ENCODE measurements around the gene FHOD3.
"Not testable (repeated sequence)": the region's sequence is repeated elsewhere in the genome, so short reads cannot be mapped to it uniquely, and the experiment has no call there.

Gene FHOD3

GRCh38 chr18:36350839-36351469 is 53.4 kb downstream of the FHOD3 start:
- Histone ChIP-seq H3K4me3 (ENCODE audit: low read depth, low read length) (no peak overlapping the region), H3K9ac (ENCODE audit: low read depth, low read length) (no peak overlapping the region), H3K4me1 (ENCODE audit: control insufficient read depth, insufficient read depth, low read length) (peaks cover 19% of the 10 kb centered on the region), H3K36me3 (ENCODE audit: control insufficient read depth, insufficient read depth, low read length) (no peaks in the 10 kb centered on the region), H3K9me3 (ENCODE audit: control insufficient read depth, insufficient read depth, low read length) (no peaks in the 10 kb centered on the region), H3K27ac (ENCODE audit: low read depth, low read length) (peak overlapping the region; percentile 21), H3K27me3 (ENCODE audit: control insufficient read depth, insufficient read depth, low read length) (no peaks in the 10 kb centered on the region)

- no peaks in the 10 kb centered on the region for H3K9me3 ChIP-seq (ENCODE audit: control insufficient read depth, insufficient read depth, low read length)
- no peaks in the 10 kb centered on the region for H3K27me3 ChIP-seq (ENCODE audit: control insufficient read depth, insufficient read depth, low read length)
- H3K27ac ChIP-seq (ENCODE audit: low read depth, low read length): no peak overlapping the region
- H3K4me1 ChIP-seq (ENCODE audit: control insufficient read depth, insufficient read depth, low read length): peaks cover 19% of the 10 kb centered on the region
- H3K36me3 ChIP-seq (ENCODE audit: control insufficient read depth, insufficient read depth, low read length): no peaks in the 10 kb centered on the region
- H3K4me3 ChIP-seq (ENCODE audit: low read depth, low read length): no peak overlapping the region
- no peak overlapping the region for H3K9ac ChIP-seq (ENCODE audit: low read depth, low read length)
Measured at GRCh38 chr18:36352384-36352783, 54.9 kb downstream of the FHOD3 start.

GRCh38 chr18:36354989-36355388 is 57.5 kb downstream of the FHOD3 start:
- Histone ChIP-seq H3K4me3 (ENCODE audit: low read depth, low read length) (no peak overlapping the region), H3K27me3 (ENCODE audit: control insufficient read depth, insufficient read depth, low read length) (no peaks in the 10 kb centered on the region), H3K4me1 (ENCODE audit: control insufficient read depth, insufficient read depth, low read length) (peaks cover 19% of the 10 kb centered on the region), H3K9me3 (ENCODE audit: control insufficient read depth, insufficient read depth, low read length) (no peaks in the 10 kb centered on the region), H3K27ac (ENCODE audit: low read depth, low read length) (no peak overlapping the region), H3K9ac (ENCODE audit: low read depth, low read length) (no peak overlapping the region), H3K36me3 (ENCODE audit: control insufficient read depth, insufficient read depth, low read length) (no peaks in the 10 kb centered on the region)

DNA sequence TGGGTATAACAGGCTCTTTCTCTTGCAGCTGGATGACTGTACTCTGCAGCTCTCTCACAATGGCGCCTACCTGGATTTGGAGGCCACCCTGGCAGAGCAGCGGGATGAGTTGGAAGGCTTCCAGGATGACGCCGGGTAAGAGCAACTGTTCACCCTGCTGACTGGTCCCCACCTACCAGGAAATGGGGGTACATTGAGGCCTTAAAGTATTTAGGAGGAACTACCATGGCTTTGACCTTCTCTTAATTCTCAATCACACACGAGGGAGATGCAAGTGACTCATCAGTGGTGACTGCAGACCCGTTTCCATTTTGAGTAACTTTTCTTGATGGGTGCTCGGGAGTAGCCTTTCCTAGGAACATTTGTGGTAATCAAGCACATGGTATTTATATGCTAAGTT is 58.0 kb downstream of the FHOD3 start:
- peaks cover 14% of the 10 kb centered on the region for H3K4me1 ChIP-seq (ENCODE audit: control insufficient read depth, insufficient read depth, low read length)
- no peak overlapping the region for H3K4me3 ChIP-seq (ENCODE audit: low read depth, low read length)
- no peaks in the 10 kb centered on the region for H3K27me3 ChIP-seq (ENCODE audit: control insufficient read depth, insufficient read depth, low read length)
- H3K9me3 ChIP-seq (ENCODE audit: control insufficient read depth, insufficient read depth, low read length): no peaks in the 10 kb centered on the region
- no peak overlapping the region for H3K9ac ChIP-seq (ENCODE audit: low read depth, low read length)
- H3K36me3 ChIP-seq (ENCODE audit: control insufficient read depth, insufficient read depth, low read length): no peaks in the 10 kb centered on the region
- H3K27ac ChIP-seq (ENCODE audit: low read depth, low read length): no peak overlapping the region

GRCh38 chr18:36356741-36357140 is 59.2 kb downstream of the FHOD3 start:
- not testable (repeated sequence) for H3K36me3 ChIP-seq (ENCODE audit: control insufficient read depth, insufficient read depth, low read length); H3K4me1 ChIP-seq (ENCODE audit: control insufficient read depth, insufficient read depth, low read length); H3K4me3 ChIP-seq (ENCODE audit: low read depth, low read length); H3K27me3 ChIP-seq (ENCODE audit: control insufficient read depth, insufficient read depth, low read length); H3K27ac ChIP-seq (ENCODE audit: low read depth, low read length); H3K9ac ChIP-seq (ENCODE audit: low read depth, low read length); H3K9me3 ChIP-seq (ENCODE audit: control insufficient read depth, insufficient read depth, low read length)

DNA sequence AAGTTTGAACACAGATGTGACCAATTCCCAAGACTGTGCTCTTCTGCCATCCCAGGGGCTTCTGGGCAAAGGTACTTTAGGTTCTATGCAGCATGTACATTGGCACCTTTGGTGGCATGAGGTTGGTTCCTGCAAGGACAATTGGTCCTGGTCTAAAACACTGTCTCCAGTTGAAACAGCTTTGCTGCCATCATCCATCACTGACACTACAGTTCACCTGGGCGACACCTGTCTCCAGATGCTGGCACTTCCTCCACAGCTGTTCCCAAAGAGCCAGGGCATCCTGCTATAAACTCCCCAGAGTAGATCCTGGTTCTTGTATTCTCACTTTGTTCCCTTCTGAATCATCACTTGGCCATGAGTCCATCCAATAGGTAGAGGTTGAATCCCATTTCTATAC is 60.6 kb downstream of the FHOD3 start:
- H3K36me3 ChIP-seq (ENCODE audit: control insufficient read depth, insufficient read depth, low read length): no peaks in the 10 kb centered on the region
- no peaks in the 10 kb centered on the region for H3K9me3 ChIP-seq (ENCODE audit: control insufficient read depth, insufficient read depth, low read length)
- H3K27ac ChIP-seq (ENCODE audit: low read depth, low read length): no peak overlapping the region
- H3K4me1 ChIP-seq (ENCODE audit: control insufficient read depth, insufficient read depth, low read length): no peaks in the 10 kb centered on the region
- H3K27me3 ChIP-seq (ENCODE audit: control insufficient read depth, insufficient read depth, low read length): no peaks in the 10 kb centered on the region
- H3K9ac ChIP-seq (ENCODE audit: low read depth, low read length): no peak overlapping the region
- no peak overlapping the region for H3K4me3 ChIP-seq (ENCODE audit: low read depth, low read length)

DNA sequence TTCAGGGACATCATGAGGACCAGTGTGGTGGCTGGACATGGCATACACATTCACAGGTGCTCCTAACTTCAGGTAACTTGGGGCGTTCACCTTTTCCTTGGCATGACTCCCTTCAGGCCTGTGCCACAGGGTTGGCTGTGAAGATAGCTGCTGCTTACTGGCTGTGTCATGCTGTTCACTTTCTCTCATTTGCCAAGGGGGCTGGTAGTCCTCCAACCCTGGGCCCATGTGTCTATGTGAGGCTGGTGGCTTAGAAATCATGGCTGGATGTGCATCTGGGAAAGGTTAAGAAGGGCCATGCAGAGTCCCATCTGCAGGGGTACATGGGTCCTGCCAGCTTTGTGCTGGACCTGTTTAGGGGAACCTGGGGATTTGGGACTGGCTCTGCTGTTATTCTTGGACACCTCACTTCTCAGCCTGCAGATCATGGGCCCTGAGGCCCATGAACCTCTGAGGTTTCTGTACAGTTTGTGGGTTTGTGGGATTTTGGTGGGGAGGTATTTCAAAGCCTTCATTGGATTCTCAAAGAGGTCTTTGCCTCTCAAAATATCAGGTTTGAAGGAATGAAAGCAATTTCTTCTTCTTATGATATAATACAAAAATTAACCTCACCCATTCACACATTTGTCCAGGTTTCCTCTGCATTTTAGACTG is 62.9 kb downstream of the FHOD3 start:
- Histone ChIP-seq H3K4me1 (ENCODE audit: control insufficient read depth, insufficient read depth, low read length) (no peaks in the 10 kb centered on the region), H3K27ac (ENCODE audit: low read depth, low read length) (no peak overlapping the region)

GRCh38 chr18:36364911-36365624 is 67.6 kb downstream of the FHOD3 start:
- no peaks in the 10 kb centered on the region for H3K9me3 ChIP-seq (ENCODE audit: control insufficient read depth, insufficient read depth, low read length)
- no peaks in the 10 kb centered on the region for H3K4me1 ChIP-seq (ENCODE audit: control insufficient read depth, insufficient read depth, low read length)
- no peak overlapping the region for H3K4me3 ChIP-seq (ENCODE audit: low read depth, low read length)
- no peak overlapping the region for H3K27ac ChIP-seq (ENCODE audit: low read depth, low read length)
- no peaks in the 10 kb centered on the region for H3K36me3 ChIP-seq (ENCODE audit: control insufficient read depth, insufficient read depth, low read length)
- no peaks in the 10 kb centered on the region for H3K27me3 ChIP-seq (ENCODE audit: control insufficient read depth, insufficient read depth, low read length)
- H3K9ac ChIP-seq (ENCODE audit: low read depth, low read length): no peak overlapping the region

More for the DNA sequence above, 62.9 kb downstream of the FHOD3 start:
- H3K9ac ChIP-seq (ENCODE audit: low read depth, low read length): no peak overlapping the region
- H3K36me3 ChIP-seq (ENCODE audit: control insufficient read depth, insufficient read depth, low read length): no peaks in the 10 kb centered on the region
- no peak overlapping the region for H3K4me3 ChIP-seq (ENCODE audit: low read depth, low read length)
- no peaks in the 10 kb centered on the region for H3K27me3 ChIP-seq (ENCODE audit: control insufficient read depth, insufficient read depth, low read length)
- no peaks in the 10 kb centered on the region for H3K9me3 ChIP-seq (ENCODE audit: control insufficient read depth, insufficient read depth, low read length)

DNA sequence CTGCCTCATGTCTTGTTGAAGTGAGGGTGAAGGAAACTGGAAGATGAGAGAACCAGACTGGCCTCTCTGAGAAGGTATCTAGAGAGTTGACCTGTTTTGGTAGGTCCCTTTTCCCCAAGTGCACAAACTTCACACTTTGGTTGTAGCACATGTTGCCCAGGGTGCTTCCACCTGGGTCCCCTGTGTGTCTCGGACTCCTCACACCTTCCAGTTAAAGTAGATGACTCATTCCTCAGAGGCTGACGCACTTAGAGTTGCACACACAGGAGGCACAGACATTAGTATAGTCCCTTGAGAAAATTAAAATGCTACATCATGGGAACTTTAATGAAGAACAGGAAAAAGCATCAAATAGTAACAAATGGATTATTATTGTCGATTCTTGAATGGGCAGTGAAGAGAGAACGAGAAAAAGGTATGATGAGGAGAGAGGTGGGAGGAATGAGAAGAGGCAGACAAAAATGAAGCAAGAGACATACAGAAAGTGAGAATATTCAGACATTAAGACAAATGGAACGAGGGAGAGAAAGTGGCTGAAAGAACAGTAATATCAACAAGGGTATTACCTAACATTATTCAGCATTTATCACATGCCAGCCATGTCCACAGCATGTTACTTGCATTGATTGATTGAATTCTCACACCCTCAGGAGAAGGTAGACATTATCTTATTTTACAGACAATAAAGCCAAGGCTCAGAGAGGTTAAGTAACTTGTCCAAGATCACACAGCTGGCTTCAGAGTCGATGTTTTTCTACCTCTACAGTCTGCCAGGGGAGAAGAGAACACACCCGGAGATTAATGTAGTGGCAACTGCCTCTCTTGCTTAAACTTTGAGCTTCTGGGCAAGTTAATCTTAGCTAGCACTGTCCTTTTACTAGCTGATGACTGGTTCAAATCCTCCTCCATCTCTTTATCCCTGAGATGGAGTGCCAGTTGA is 68.6 kb downstream of the FHOD3 start:
- Histone ChIP-seq H3K4me1 (ENCODE audit: control insufficient read depth, insufficient read depth, low read length) (no peaks in the 10 kb centered on the region), H3K4me3 (ENCODE audit: low read depth, low read length) (no peak overlapping the region), H3K27me3 (ENCODE audit: control insufficient read depth, insufficient read depth, low read length) (no peaks in the 10 kb centered on the region), H3K36me3 (ENCODE audit: control insufficient read depth, insufficient read depth, low read length) (no peaks in the 10 kb centered on the region), H3K9me3 (ENCODE audit: control insufficient read depth, insufficient read depth, low read length) (no peaks in the 10 kb centered on the region), H3K27ac (ENCODE audit: low read depth, low read length) (no peak overlapping the region), H3K9ac (ENCODE audit: low read depth, low read length) (no peak overlapping the region)

- Histone ChIP-seq H3K27me3 (ENCODE audit: control insufficient read depth, insufficient read depth, low read length) (no peaks in the 10 kb centered on the region), H3K9me3 (ENCODE audit: control insufficient read depth, insufficient read depth, low read length) (no peaks in the 10 kb centered on the region), H3K4me1 (ENCODE audit: control insufficient read depth, insufficient read depth, low read length) (no peaks in the 10 kb centered on the region), H3K9ac (ENCODE audit: low read depth, low read length) (no peak overlapping the region), H3K27ac (ENCODE audit: low read depth, low read length) (no peak overlapping the region), H3K36me3 (ENCODE audit: control insufficient read depth, insufficient read depth, low read length) (no peaks in the 10 kb centered on the region), H3K4me3 (ENCODE audit: low read depth, low read length) (no peak overlapping the region)
Measured at GRCh38 chr18:36366994-36367839, 69.7 kb downstream of the FHOD3 start.
